HL-60 (cell line): Measurements from ENCODE around the gene RAB10.
A peak's percentile ranks its signal among the peaks of the same experiment; 100 is the strongest.

Experiments used
- DNase-seq, 2 experiments: peaks; one replicate each; pipeline ENCODE4 v3.0.0-alpha.2; 2010 to 2020; ENCODE audit warnings: low read depth in 1 of 2, low spot score in 1 of 2
- H3K27ac ChIP-seq: fragments of 250-450 bp; sonication (Bioruptor Pico); replicated peaks from 2 replicates; pipeline ENCODE4 v1.5.1; 2020; ENCODE audit warnings: mild to moderate bottlenecking, moderate library complexity
- H3K27me3 ChIP-seq: fragments of 250-450 bp; sonication (Bioruptor Pico); 2 replicates; pipeline ENCODE4 v1.5.1; 2021; ENCODE audit warnings: mild to moderate bottlenecking, moderate library complexity; ENCODE audit not compliant: insufficient read depth, poor library complexity, severe bottlenecking
- H3K4me3 ChIP-seq: replicated peaks from 2 replicates; pipeline ENCODE4 v1.5.1; 2011; ENCODE audit warnings: mild to moderate bottlenecking, control low read depth, low read length; ENCODE audit not compliant: insufficient read depth
- CTCF ChIP-seq: IDR thresholded peaks from one replicate; pipeline ENCODE4 v1.5.1; 2011; ENCODE audit warnings: low read length, control low read depth, inconsistent platforms; ENCODE audit not compliant: insufficient read depth
- GABPA ChIP-seq: IDR thresholded peaks from 2 replicates; pipeline ENCODE4 v1.6.1; 2012; ENCODE audit warnings: low read depth
- POLR2AphosphoS5 ChIP-seq: IDR thresholded peaks from 2 replicates; pipeline ENCODE4 v1.6.1; 2012; ENCODE audit warnings: low read depth
- SPI1 ChIP-seq: IDR thresholded peaks from 2 replicates; pipeline ENCODE4 v1.6.1; 2012; ENCODE audit warnings: low read depth, mild to moderate bottlenecking, borderline replicate concordance
- TF ChIP-seq, protein P1 (sequence below): IDR thresholded peaks from 2 replicates; pipeline ENCODE4 v1.6.1; 2012; ENCODE audit warnings: low read depth; ENCODE audit not compliant: insufficient replicate concordance

The RAB10 gene

DNA sequence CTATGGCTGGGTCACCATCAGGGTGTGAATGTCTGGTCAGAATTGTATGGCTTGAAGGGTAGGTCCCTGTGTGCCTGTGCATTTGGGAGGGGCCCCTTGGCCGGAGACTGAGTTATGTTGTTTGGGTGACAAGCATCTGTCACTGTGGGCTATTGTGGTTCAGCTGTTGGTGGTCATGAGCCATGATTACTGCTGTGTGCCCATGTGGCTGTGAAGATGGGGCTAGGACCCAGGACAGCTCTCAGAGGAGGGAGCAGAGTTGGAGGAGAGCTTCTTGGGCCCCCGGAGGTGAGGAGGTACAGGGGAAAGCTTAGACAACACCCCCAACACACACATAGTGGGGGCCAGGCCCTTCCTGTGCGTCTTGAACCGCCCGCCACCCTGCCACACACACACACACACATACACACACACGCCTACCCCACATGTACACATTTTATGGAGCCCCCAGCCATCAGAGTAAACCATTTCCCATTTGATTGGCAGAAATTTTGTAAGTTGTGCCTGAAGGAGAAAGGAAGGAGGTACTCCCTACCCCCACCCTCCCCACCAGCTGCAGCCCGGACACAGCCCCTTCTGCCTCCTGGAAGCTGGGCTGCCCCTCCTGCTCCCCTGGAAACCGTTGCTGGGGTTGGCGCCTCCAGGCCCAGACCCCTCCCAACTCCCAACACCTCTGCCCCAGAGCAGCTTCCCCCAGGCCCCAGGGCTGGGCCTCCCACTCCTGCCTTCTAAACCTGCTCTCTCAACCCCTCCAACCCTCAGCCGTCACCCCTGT is 141.0 kb downstream of the RAB10 start:
- no peak for TF ChIP-seq POLR2AphosphoS5
- TF ChIP-seq, protein P1, sequence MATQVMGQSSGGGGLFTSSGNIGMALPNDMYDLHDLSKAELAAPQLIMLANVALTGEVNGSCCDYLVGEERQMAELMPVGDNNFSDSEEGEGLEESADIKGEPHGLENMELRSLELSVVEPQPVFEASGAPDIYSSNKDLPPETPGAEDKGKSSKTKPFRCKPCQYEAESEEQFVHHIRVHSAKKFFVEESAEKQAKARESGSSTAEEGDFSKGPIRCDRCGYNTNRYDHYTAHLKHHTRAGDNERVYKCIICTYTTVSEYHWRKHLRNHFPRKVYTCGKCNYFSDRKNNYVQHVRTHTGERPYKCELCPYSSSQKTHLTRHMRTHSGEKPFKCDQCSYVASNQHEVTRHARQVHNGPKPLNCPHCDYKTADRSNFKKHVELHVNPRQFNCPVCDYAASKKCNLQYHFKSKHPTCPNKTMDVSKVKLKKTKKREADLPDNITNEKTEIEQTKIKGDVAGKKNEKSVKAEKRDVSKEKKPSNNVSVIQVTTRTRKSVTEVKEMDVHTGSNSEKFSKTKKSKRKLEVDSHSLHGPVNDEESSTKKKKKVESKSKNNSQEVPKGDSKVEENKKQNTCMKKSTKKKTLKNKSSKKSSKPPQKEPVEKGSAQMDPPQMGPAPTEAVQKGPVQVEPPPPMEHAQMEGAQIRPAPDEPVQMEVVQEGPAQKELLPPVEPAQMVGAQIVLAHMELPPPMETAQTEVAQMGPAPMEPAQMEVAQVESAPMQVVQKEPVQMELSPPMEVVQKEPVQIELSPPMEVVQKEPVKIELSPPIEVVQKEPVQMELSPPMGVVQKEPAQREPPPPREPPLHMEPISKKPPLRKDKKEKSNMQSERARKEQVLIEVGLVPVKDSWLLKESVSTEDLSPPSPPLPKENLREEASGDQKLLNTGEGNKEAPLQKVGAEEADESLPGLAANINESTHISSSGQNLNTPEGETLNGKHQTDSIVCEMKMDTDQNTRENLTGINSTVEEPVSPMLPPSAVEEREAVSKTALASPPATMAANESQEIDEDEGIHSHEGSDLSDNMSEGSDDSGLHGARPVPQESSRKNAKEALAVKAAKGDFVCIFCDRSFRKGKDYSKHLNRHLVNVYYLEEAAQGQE, result peak; percentile 80
- no peak for TF ChIP-seq SPI1
- peaks cover 30% of the 10 kb centered on the region for H3K27me3 ChIP-seq
- no peak for DNase-seq
- H3K27ac ChIP-seq, result no peak overlapping the region
- H3K4me3 ChIP-seq, result no peak overlapping the region

DNA sequence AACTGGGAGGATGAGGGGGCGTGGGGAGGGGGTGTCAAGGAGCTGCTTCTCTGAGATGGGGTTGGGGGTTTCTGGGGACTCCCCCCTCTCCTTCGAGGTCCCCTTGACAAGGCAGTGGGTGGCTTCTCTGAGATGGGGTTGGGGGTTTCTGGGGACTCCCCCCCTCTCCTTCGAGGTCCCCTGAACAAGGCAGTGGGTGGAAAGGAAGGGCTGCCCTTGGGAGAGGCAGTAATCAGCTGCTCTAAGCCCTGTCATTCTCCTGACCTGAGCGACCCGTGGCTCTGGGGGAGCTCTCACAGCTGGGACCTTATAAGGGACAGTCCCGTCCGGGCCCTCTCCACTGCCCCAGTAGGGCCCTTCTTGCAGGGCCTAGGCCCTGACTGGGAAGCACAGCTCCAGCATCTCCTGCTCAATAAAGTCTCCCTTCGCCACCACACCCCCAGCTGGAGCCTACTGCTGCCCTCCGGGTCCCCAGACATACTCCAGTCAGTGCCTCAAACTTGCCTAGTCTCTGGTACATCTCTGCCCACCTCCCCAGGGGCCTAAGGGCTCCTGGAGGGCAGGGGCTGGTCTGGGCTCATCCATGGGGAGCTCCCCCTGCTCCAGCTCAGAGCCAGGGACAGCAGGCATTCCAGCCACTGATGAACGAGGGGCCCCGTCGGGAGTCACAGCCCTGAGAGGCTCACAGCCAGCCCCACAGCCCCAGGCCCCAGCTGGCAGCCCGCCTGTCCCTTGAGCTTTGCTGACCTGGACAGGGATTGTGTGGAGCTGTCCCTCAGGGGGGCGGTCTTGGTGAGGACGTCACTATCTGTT is 141.8 kb downstream of the RAB10 start:
- H3K4me3 ChIP-seq, result no peak overlapping the region
- no peak for TF ChIP-seq GABPA
- no peak for TF ChIP-seq CTCF
- no peak for TF ChIP-seq POLR2AphosphoS5
- no peak for TF ChIP-seq SPI1
- TF ChIP-seq, protein P1, result no peak
- H3K27me3 ChIP-seq, result peaks cover 30% of the 10 kb centered on the region
- no peak for DNase-seq
- H3K27ac ChIP-seq, result no peak overlapping the region

DNA sequence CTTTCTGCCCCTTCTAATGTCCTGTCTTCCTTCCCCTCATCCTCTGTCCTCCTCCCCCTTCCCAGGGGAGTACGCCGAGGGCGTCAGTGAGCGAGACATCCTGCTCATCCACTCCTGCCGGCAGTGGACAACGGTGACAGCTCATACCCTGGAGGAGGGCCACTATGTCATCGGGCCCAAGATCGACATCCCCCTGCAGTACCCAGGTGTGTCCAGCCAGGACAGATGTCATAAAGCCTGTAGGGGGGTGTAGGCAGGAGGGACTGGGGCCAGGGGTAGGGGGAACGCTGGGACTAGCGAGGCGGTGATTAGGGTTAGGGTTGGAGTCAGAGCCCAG is 142.4 kb downstream of the RAB10 start:
- H3K27ac ChIP-seq, result no peak overlapping the region
- H3K27me3 ChIP-seq, result peaks cover 30% of the 10 kb centered on the region
- TF ChIP-seq POLR2AphosphoS5, result no peak
- TF ChIP-seq GABPA, result no peak
- TF ChIP-seq, protein P1, result no peak
- TF ChIP-seq SPI1, result no peak
- TF ChIP-seq CTCF, result no peak
- DNase-seq, result no peak
- no peak overlapping the region for H3K4me3 ChIP-seq
